Glomerular endothelial cell (primary cell): ENCODE results near the gene ENDOV. TPM values are rescaled to one million over a fixed set of nuclear protein-coding genes. Genes with fewer than 3 reads are reported as not detected.

Experiments
- DNase-seq: peaks from one replicate; pipeline ENCODE4 v3.0.0-alpha.2; 2011; ENCODE audit warnings: low read depth, low spot score; ENCODE audit errors: extremely low read depth
- total RNA-seq: library from RNA; depleted of rRNA; stranded (reverse); fragments of >200 nt; gene quantifications from 2 replicates; pipeline ENCODE4 v1.2.3, GENCODE V29; 2015

Gene ENDOV
- total RNA-seq, 1 donor from 2014 or later = 22.0 TPM

DNA sequence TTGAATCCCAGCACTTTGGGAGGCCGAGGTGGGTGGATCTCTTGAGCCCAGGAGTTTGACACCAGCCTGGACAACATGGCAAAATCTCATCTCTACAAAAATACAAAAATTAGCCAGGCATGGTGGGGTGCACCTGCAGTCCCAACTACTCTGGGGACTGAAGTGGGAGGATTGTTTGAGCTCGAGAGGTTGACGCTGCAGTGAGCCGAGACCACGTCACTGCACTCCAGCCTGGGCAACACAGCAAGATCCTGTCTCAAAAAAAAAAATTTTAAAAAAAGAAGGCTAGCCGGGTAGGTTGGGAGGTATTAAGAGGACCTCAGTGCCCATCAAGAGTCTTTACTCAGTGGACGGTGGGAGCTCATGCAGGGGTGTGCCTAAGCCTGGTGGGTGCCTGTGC is 65.3 kb downstream of the ENDOV start:
- DNase-seq = no peak

GRCh38 chr17:80481284-80482057 is 66.5 kb downstream of the ENDOV start:
- DNase-seq = no peak

- DNase-seq = no peak
These were observed 67.0 kb downstream of the ENDOV start for GRCh38 chr17:80482058-80482318.

- DNase-seq = no peak
These were observed 67.8 kb downstream of the ENDOV start for GRCh38 chr17:80482555-80483308.

GRCh38 chr17:80485846-80486245 is 70.9 kb downstream of the ENDOV start:
- no peak for DNase-seq

- no peak for DNase-seq
These were observed 71.7 kb downstream of the ENDOV start for GRCh38 chr17:80486692-80487091.

- DNase-seq = no peak
These were observed 72.5 kb downstream of the ENDOV start for GRCh38 chr17:80487511-80487910.

Other genes starting within 250 kb of the ENDOV start
- gene CARD14, start 245.1 kb upstream of the ENDOV start, total RNA-seq = 0.12 TPM in 1 of 2 replicates, not detected in the other
- 43.2 and 79.5 TPM in 2 replicates for gene SGSH, start 194.8 kb upstream of the ENDOV start, total RNA-seq
- 18.8 and 26.6 TPM in 2 replicates for gene SLC26A11, start 194.7 kb upstream of the ENDOV start, total RNA-seq
- gene RNF213, start 154.3 kb upstream of the ENDOV start, total RNA-seq = 124 and 209 TPM in 2 replicates
- 0.99 and 35.0 TPM in 2 replicates for gene NPTX1, start 61.4 kb downstream of the ENDOV start, total RNA-seq
- 25.1 and 37.5 TPM in 2 replicates for gene RPTOR, start 129.7 kb downstream of the ENDOV start, total RNA-seq